Ammon's horn (tissue), 1 donor: ENCODE measurements around the gene IER2.

ENCODE experiments used
- DNase-seq: peaks from one replicate; pipeline ENCODE4 v3.0.0-alpha.2; 2016; ENCODE audit warnings: low spot score

The IER2 gene

DNA sequence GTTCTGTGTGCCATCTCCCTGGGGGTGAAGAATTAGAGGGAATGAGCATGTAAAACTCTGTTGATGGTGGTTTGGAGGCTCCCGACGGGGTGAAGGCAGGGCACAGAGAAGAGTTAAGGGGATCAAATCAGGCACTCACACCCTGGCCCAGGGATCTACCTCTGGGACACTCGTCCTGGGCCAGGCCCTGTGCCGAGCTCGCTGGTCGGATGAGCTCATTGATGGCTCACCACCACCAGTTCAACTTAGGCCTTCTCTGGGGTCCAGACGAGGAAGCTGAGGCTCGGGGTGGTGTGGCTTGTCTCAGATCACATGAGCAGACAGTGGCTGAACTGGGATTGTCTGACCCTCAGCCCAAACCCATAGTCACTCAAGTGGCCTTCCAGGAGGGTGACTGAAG, 30.6 kb upstream of the IER2 start:
- DNase-seq: no peak

DNA sequence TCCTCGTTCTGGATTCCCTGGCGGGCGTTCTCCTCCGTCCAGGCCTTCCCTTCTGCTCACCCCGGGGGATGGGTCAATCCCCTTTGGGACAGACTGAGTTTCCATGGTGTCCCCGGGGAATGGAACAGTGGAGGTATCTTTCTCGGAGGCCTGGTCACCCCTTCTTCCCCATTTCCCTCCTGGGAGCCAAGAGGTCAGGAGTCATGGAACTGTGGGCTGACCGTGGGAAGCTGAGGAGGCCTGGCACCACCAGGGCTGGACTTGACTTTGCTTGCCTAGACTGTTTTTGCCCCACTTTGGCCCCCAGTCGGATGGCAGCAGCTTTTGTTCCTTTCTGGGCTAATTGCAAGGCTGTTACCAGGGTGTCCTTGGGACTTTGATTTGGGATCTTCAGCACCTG, 30.2 kb upstream of the IER2 start:
- DNase-seq: no peak

DNA sequence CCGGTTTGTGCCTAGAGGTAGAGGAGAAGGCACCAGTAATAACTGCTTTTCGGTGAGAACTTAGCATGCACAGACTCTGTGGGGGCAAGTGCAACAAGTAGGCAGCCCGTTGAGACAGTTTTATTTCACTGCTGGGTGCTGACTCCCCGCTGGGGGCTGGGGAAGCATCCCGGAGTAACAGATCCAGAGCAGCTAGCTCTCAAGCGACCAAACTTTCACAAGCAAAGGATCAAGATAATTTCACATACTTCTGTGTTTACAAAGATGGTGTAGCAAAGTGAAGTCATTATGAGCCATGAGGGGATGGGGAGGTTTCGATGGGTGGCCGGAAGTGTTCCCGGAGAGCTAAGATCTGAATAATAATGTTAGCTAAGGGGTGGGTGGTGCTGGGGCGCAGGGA, 29.4 kb upstream of the IER2 start:
- DNase-seq: no peak

DNA sequence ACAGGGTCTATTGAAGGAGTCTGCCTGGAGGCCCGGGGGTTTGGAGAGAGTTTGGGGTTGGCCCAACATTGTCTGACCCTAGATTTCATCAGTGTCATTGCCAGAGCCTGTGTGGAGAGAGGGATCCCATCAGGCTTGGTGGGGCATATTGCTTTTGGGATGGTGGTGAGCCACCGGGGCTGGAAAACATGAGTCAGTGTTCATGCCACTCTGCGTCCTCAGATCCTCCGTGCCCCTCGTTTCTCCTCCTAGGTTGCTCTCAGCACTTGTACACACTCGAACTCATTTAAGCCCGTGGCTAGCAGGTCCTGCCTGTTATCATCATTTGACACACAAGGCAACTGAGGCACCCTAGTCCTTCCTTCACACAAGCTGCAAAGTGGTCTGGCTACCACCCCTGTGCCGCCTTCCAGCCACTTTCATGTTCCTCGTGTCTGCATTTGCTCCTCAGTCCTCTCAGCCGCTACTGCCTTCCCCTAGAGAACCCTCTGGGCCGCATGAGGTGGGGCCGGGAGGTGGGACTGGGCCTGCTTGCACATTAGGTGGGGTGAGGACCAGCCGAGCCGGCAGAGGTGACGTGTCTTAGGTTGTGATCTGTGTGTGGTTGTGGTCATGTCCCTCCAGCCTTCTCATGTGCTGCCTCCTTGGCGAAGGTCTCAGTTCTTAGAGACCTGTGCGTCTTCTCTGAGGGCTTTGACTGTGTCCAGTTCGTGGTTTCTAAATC, 28.5 kb upstream of the IER2 start:
- DNase-seq: no peak

DNA sequence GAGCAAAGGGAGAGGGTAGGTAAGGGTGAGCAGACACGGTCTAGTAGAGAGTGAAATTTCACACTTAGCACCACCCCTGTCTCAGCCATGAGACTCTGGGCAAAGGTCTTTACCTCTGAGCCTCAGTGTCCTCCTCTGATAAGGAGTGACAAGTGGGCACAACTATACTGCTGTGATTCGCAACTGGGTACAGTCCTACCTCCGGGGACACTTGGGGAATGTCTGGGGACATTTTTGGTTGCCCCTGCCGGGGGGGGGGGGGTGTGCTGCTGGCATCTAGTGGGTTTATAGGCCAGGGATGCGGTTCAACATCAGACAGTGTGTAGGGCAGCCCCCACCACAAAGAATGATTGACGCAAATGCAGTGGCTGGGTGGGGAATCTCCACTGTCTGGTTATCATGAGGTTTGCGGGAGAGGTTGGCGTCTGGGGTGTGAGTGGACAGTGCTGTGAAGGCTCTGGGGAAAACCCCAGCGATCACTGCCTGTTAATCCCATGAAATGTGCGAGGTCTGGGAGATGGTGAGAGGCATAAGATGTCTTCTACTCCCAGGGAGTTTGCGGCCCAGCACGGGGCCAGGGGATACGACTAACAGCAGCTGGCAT, 27.8 kb upstream of the IER2 start:
- DNase-seq: no peak

DNA sequence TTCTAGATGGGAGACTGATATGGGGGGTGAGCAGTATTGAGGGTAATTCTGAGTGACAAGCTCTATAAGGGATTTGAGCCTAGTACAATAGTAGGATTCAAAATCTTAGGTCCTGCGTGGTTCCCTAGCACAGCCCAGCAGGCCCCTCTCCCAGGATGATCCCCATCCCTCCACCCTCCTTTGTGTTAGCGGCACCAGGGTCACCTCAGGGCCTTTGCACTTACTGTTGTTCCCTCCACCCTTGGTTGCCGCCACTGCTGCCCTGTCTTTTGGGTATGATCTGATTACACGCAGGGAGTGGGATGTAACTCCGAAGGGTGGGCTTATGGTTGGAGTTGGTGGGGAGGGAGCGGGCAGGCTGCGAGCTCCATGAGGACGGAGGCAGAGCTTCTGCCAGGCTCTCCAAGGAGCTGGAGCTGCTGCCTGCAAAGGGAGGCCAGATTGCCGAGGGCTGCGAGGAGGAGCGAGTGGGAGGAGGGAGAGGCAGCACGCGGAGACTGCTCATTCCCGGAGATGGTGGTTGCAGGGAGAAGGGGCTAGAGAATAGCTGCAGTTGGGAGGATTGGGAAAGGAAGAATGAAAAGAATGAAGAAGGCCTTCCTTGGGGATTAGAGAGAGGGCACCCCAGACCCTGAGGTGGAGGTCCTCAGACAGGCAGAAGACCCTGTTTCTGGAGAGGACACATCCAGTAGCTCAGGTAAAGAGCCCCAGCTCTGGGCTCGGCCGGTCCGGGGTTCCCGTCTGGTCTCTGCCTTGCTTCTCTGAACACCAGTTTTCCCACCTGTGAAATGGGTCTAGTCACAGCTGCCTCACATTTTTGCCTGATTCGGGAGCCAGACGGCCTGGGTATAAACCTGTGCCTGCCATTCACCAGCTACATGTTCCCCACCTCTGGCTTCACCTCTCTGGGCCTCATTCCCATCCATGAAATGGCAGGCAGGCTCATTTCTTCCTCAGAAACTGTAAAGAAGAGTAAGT, 26.9 kb upstream of the IER2 start:
- no peak for DNase-seq

DNA sequence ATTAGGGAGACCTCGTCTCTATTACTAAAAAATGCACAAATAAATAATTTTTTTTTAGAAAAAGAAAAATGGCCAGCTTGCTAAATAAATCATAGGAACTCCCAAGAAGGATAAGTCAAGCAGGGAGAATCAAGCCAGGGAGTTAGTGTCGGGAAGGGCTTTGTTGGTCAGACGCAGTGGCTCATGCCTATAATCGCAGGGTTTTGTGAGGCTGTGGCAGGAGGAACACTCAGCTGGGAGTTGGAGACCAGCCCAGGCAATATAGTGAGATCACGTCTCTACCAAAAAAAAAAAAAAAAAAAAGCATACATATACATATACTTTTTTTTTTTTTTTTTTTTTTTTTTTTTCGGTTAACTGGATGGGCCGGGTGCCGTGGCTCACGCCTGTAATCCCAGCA, 23.2 kb upstream of the IER2 start:
- no peak for DNase-seq

DNA sequence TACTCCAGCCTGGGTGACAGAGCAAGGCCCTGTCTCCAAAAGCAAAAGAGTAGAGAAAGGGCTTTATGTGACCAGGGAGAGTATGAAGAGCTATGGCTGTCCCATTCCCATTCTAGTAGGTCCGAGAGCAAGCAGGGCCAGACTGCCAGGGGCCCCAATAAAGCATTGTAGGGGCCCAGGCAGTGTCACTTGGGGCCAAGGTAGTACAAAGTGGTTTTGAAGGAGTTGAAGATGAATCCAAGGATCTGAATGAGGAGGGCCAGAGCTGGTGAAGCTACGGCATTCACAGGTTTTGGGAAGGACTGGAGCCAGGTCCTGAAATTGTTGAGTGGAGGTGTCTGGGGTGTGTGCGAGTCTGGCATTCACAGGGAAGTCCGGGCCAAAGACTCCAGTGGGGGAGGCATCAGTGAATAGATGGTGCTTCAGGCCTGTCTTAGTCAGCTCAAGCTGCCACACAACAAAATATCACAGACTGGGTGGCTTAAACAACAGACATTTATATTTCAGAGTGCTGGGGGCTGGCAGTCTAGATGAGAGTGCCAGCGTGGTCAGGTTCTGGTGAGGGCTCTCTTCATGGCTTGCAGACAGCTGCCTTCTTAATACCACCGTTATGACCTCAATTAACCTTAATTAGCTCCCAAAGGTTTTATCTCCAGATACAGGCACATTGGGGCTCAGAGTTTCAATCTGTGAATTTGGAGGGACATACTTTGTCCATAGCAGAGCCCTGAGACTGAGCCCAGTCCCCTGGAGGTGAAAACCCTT, 22.2 kb upstream of the IER2 start:
- no peak for DNase-seq

DNA sequence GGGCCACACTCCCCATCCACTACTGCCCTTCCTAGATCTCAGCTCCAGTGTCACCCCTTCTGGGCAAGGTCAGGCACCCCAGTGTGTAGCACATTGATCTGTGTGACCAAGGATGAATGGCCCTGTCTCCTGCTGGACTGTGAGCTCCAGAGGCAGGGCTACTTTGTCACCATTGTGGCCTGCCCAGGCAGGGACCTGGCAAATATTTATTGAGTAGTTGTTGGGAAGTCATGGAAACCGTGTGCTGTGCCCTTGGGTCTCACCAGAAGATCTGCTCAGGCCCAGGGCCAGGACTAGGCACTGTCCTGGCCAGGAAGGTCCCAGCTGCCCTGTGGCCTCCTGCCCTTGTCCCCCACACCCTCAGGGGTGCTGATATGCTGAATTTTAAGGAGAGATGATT, 21.6 kb upstream of the IER2 start:
- DNase-seq: no peak

DNA sequence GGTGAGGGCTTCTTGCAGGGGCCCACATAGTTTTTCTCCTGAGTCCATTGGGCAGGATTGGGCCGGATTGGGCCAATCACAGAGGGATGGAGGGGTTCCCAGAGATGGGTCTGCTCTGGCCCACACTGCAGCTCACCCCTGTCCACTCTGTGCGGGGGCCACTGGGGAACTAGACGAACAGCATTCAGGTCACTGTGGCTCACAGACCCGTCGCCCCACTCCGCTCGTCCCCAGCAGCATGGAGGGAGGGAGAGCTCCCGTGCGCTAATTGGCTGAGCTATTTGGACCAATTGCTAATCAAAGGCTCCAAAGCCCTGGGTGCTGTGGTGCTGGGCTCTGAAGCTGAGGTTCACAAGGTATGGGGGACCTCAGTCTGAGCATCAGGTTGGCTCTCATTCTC, 20.8 kb upstream of the IER2 start:
- no peak for DNase-seq

DNA sequence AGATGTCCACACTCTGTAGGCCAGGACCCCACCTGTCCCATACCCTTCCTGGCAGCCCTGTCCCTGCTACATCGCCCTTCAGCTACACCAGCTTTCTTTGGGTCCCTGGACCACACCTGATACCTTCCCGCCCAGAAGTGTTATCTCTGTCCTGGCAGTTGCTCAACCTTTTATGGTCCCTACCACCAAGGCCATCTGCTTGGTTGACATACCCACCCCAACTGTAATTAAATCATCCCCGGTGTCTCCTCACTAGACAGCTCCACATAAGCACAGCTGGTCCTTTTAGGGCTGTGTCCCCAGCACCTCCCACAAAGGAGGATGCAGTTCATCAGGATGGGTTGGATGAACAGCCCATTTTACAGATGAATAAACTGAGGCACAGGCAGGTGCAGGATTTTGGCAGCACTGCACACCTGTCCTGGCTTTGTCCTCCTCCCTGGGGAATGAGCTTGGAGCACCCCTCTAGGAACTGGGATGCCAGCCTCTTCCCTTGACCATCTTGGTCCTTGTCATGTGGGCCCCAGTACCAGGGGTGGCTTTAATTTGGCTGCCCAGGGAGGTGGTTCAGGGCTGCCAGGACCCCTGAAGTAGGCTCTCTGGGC, 19.2 kb upstream of the IER2 start:
- DNase-seq: no peak

DNA sequence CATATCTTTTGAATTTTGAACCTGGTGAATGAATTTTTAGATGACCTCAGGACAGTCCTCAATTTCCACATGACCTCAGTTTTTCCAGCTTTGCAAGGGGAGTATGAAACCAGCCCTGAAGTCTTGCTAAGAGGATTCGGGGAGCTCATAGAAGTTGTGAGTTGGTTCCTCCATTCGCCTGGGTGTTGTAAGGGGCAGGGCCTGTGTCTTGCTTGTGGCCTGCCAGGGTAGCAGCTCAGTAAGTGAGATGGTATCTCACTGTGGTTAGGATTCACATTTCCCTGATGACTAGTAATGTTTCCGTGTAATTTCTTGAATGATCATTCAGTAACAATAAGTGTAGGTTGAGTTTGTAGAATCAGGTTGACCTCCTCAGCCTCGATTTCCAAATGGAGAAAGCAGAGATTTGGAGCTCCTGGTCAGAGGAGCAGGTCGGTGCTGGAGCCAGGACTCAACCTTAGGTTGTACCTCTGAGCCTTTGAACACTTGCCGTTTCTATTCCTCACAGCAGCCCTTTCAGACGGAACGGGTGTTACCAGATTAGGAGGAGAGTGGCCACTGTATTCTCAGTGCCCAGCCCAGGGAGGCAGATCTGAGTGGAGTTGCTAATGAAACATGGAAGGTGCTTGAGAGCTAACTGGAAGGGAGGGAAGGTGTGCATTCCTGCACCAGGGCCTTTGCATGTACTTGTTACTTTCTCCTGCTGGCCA, 17.6 kb upstream of the IER2 start:
- DNase-seq: no peak

DNA sequence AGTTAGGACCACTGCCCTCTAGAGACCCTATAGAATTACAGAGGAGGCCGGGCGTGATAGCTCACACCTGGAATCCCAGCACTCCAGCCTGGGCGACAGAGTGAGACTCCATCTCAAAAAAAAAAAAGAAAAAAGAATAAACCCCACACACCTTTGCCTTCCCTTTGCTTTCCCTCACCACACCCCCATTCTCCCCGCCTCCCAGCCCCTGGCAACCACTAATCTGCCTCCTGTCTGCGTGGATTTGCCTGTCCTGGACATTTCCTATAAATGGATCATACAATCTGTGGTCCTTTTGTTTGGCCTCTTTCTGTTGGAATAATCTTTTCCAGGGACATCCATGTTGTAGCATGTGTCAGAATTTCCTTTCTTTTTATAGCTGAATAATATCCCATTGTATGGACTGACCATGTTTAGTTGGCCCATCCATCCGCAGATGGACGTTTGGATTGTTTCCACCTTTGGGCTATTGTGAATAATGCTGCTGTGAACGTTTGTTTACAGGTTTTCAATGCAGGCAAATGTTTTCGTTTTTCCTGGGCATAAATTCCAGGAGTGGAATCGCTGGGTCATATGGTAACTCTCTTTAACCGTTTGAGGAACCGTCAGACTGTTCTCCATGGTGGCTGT, 16.9 kb upstream of the IER2 start:
- peak; percentile 51 for DNase-seq

DNA sequence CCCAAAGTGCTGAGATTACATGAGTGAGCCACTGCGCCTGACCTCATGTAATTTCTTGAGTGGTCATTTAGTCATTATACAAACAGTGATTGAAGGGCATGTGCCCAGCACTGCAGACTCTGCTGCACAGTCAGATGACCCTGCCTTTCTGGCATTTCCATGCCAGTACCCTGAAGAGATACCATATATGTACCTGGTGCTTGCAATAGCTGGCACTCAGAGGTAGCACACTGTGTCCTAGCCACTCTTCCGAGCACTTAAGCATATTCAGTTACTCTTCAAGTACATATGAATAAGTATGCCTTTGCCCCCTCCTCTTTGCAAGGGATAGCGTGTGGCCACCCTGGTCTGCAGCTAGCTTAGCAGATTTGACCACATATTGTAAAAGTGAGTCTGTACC, 15.6 kb upstream of the IER2 start:
- no peak for DNase-seq

DNA sequence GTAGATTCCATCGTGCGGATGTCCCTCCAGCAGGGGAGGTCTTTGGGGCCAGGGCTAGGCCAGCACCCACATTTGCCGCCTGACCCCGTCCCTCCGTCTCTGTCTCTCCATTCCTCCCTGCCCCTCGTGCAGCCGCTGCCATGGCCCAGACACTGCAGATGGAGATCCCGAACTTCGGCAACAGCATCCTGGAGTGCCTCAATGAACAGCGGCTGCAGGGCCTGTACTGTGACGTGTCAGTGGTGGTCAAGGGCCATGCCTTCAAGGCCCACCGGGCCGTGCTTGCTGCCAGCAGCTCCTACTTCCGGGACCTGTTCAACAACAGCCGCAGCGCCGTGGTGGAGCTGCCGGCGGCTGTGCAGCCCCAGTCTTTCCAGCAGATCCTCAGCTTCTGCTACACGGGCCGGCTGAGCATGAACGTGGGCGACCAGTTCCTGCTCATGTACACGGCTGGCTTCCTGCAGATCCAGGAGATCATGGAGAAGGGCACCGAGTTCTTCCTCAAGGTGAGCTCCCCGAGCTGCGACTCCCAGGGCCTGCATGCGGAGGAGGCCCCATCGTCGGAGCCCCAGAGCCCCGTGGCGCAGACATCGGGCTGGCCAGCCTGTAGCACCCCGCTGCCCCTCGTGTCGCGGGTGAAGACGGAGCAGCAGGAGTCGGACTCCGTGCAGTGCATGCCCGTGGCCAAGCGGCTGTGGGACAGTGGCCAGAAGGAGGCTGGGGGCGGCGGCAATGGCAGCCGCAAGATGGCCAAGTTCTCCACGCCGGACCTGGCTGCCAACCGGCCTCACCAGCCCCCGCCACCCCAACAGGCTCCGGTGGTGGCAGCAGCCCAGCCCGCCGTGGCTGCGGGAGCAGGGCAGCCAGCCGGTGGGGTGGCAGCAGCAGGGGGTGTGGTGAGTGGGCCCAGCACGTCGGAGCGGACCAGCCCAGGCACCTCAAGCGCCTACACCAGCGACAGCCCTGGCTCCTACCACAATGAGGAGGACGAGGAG, 14.8 kb upstream of the IER2 start:
- no peak for DNase-seq

DNA sequence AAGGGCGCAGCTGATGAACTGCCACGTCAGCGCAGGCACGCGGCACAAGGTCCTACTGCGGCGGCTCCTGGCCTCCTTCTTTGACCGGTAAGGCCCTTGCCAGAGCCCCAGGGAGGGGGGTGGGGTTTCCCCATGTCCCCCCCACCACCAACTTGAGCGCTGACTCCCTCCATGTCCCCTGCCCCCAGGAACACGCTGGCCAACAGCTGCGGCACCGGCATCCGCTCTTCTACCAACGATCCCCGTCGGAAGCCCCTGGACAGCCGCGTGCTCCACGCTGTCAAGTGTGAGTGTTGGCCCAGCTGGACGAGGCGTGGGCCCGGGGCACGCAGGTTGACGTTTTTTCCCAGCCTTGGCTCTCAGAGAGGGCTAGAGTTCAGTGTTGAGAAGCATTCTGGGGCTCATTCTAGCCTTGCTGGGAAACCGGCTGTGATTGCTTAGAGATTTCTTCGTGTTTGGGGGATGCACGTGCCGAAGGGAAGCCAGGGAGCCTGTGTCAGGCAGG, 12.9 kb upstream of the IER2 start:
- no peak for DNase-seq

DNA sequence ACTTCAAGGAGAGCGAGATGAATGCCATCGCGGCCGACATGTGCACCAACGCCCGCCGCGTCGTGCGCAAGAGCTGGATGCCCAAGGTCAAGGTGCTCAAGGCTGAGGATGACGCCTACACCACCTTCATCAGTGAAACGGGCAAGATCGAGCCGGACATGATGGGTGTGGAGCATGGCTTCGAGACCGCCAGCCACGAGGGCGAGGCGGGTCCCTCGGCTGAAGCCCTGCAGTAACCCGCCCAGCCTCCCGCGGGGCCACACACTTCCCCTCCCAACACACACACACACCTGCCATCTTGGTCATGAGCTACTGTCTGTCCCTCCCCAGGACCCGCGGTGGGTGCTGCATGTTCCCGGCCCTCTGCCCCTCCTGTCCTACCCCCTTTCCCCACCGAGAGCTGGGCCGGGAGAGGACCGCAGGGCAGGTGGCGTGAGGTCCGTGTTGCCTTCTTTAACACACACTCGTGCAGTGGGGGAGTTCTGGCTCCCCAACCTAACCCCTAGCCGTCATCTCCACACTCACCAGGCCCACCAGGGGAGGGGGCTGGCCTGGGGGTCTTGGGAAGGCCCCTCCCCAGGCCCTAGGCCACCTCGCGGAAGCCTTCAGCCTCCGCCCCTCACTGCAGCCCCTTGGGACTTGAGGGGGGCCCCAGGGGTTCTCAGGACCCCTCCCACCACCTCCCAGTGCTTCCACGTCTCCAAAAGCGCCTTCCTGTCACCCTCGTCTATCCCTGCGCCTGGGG, 11.9 kb upstream of the IER2 start:
- no peak for DNase-seq

DNA sequence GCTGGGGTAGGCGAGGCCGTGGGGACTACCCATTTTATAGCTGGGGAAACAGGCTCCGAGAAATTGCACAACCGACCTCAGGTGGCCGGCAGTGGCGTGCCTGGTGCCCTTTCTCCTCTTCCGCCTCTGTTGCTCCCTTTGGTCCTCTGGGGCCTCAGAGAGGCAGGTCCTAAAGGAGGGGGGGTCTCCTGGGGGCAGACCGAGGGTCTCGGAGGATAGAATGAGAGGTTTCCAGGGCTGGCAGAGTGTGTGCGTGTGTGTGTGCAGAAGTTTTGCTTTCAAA, 11.4 kb upstream of the IER2 start:
- DNase-seq: no peak
